Right hindlimb (tissue), 1 donor: ENCODE measurements around the gene PLIN3.
A peak's percentile ranks its signal among the peaks of the same experiment; 100 is the strongest.
"Not testable (repeated sequence)": the region's sequence is repeated elsewhere in the genome, so short reads cannot be mapped to it uniquely, and the experiment has no call there.

Source experiments
- DNase-seq: peaks from one replicate; pipeline ENCODE4 v3.0.0-alpha.2; 2018

The PLIN3 gene

DNA sequence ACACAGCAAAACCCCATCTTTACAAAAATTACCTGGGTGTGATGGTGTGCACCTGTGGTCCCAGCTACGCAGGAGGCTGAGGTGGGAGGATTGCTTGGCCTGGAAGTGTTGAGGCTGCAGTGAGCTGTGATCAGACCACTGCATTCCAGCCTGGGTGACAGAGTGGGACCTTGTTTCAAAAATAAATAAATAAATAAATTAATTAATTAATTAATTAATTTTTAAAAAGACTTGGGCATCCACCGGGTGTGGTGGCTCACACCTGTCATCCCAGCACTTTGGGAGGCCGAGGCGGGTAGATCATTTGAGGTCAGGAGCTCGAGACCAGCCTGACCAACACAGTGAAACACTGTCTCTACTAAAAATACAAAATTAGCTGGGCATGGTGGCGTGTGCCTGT, 62.3 kb downstream of the PLIN3 start:
- not testable (repeated sequence) for DNase-seq

DNA sequence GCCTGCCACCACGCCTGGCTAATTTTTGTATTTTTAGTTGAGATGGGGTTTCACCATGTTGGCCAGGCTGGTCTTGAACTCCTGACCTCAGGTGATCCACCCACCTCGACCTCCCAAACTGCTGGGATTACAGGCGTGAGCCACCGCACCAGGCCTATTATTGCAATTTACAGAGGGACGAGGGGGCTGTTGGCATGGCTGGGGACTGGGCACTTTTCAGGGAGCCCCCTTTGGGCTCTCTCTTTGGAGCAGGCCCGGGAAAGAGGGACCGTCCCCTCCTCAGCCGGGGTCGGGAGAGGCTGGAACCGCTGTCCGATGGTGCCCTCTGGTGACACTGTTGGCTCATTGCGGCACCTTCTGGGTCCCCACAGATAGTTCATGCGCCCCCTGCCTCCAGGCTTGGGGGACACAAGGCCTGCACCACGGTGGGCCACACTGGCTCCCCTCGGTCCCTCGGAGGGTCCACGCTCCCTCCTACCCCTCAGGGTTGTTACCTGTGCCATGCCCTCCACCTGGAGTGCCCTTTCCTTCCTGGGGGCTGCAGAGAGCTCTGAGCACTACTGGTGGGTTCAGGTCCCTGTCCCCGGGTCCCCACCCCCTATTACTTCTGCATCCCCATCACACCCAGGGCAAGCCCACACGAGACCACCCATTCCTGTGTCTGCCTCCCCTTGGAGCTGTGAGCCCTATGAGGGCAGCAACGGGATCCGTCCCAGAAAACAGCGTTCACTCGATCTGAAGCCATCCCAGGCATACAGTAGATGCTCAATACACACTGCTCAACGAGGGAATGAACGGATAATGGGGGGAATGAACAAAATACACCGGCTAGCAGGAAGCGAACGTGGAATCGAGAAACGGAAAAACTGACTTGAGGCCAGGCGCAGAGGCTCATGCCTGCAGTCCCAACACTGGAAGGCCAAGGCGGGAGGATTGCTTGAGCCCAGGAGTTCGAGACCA, 63.5 kb downstream of the PLIN3 start:
- no peak for DNase-seq

DNA sequence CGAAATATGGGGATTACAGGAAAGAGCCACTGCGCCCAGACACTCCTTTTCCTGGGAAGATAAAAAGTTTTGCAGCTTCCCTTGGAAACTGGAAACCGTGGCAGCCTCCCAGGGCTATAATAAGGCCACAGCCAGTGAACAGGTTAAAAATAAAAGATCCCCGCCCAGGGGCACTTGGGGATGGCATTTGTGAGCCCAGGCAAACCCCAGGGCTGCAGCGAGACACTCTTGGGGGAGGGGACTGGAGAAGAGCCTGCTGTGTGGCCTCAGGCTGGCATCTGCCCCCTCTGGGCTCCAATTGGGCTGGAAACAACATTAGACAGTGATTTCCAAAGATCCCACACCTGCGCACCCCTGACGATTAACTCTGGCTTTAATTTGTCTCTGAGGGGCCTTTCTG, 64.8 kb downstream of the PLIN3 start:
- no peak for DNase-seq

DNA sequence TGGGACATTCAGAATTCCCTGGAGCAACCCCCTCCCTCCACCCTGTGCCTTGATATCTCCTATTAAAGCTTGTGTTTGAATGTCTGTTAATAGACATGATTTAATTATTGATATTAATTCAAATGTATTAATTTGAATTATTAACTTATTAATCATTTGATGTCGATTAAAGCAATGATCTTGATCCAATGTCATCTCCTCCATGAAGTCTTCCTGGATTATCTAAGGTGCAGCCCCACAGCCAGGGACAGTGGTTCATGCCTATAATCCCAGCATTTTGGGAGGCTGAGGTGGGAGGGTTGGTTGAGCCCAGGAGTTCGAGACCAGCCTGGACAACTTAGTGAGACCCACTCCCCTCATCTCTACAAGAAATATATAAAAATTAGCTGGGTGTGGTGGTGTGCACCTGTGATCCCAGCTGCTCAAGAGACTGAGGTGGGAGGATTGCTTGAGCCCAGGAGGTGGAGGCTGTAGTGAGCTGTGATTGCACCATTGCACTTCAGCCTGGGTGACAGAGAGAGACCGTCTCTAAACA, 66.3 kb downstream of the PLIN3 start:
- no peak for DNase-seq

DNA sequence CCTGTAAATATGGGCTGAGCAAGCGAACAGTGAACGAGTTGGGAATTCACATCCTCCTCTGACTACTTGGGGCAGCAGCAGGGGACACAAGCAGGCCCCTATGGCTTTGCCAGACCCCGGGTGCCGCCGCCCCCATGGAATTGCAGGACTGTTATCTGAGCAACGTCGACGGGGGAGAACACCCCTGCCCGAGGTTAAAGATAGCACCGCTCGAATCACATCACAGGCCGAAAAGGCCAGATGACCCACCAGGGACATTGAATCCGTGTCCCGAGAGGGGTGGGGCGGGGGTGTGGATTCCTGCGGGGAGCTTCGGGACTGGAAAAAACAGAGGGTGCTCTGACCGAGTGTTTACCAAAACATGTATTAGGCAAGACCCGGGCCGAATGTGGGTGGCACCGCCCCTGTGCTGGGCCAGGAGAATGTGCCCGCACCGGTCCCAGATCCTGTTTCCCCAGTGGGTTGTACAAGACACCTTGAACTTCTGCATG, 66.8 kb downstream of the PLIN3 start:
- DNase-seq = no peak

DNA sequence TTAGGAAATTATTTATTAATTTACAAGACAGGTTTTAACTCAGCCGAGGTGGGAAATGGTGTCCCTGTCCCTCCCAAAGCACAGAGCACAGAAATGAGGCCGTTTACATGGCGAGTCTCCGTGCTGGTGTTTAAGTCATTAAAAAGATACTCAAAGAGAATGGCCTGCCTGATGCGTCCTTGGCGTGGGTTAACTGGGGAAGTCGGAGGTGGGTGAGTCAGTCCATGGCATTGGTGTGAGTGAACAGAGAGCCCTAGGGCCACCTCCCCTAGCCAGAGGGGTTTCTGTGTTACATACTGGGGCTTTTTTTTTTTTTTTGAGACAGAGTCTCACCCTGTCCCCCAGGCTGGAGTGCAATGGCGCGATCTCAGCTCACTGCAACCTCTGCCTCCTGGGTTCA, 72.1 kb downstream of the PLIN3 start:
- DNase-seq = no peak

DNA sequence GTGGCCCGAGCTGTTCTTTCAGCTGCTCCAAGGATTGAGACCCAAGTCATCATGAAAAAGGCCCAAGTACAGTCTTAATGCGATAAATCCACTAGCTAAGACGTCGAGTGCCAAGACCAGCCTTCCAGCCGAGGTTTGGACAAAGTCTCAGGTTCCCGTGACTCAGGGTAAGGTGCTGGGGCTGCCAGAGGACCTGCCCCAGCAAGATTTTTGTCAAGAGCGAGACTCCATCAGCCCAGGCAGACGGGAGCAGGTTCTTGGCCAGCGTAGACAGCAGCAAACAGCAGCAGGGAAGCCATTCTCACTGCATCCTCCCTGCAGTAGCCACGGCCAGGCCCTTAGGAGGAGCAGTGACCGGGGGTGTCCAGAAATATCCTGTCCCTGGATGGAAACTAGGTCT, 72.5 kb downstream of the PLIN3 start:
- DNase-seq = no peak

DNA sequence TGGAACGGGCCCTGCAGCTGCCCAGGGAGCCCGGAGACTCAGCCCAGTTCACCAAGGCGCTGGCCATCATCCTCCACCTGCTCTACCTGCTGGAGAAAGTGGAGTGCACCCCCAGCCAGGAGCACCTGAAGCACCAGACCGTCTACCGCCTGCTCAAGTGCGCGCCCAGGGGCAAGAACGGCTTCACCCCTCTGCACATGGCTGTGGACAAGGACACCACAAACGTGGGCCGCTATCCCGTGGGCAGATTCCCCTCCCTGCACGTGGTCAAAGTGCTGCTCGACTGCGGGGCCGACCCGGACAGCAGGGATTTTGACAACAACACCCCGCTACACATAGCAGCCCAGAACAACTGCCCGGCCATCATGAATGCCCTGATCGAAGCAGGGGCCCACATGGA, 74.2 kb downstream of the PLIN3 start:
- not testable (repeated sequence) for DNase-seq

DNA sequence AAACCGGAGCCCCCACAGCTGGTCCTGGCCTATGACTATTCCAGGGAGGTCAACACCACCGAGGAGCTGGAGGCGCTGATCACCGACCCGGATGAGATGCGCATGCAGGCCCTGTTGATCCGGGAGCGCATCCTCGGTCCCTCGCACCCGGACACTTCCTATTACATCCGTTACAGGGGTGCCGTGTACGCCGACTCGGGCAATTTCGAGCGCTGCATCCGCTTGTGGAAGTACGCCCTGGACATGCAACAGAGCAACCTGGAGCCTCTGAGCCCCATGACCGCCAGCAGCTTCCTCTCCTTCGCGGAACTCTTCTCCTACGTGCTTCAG, 74.6 kb downstream of the PLIN3 start:
- DNase-seq = not testable (repeated sequence)

DNA sequence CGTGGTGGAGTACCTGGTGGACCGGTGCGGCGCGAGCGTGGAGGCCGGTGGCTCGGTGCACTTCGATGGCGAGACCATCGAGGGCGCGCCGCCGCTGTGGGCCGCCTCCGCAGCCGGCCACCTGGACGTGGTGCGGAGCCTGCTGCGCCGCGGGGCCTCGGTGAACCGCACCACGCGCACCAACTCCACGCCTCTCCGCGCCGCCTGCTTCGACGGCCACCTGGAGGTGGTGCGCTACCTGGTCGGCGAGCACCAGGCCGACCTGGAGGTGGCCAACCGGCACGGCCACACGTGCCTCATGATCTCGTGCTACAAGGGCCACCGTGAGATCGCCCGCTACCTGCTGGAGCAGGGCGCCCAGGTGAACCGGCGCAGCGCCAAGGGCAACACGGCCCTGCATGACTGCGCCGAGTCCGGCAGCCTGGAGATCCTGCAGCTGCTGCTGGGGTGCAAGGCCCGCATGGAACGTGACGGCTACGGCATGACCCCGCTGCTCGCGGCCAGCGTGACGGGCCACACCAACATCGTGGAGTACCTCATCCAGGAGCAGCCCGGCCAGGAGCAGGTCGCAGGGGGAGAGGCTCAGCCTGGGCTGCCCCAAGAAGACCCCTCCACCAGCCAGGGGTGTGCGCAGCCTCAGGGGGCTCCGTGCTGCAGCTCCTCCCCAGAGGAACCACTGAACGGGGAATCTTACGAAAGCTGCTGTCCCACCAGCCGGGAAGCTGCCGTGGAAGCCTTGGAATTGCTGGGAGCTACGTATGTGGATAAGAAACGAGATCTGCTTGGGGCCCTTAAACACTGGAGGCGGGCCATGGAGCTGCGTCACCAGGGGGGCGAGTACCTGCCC, 75.2 kb downstream of the PLIN3 start:
- not testable (repeated sequence) for DNase-seq

DNA sequence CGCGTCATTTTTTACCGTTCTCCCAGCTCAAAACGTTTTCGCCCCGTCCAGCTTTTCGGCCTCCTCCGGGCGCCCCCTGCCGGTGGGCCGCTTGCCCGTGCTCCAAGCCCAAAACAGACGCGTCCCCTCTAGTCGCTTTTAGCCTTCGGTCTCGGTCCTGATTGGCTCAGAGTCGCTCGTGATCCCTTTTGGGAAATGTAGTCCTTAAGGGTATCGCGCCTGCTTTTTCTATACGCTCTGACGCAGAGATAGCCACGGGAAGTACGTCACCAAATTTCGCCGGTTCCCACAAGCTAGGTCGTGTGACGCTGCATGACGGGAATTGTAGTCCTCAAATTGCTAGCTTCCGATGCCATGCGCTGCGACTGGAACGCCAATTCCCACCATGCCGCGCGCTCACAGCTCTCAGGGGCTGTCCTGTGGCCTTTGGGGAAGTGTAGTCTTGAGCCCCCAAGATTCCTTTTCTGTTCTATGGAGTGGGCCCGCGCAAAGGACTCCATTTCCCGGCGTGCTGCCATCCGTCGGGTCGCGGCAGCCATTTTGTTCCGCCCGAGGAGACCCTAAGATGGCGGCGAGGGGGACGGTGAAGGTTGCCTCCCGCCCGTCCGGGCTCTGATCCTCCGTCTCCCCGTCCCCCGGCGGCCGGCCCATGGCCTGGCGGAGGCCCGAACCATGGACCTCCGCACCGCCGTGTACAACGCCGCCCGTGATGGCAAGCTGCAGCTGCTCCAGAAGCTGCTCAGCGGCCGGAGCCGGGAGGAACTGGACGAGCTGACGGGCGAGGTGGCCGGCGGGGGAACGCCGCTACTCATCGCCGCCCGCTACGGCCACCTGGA, 76.1 kb downstream of the PLIN3 start, which contains the start of gene FEM1A:
TSS of gene FEM1A (plus strand) at position 552 of the 836 bp plus-strand sequence. CDS start at position 673, 121 bp downstream.
- DNase-seq = peak; percentile 100
